ENCODE measurements around the gene SART3. TPM values are rescaled to one million over a fixed set of nuclear protein-coding genes. Genes with fewer than 3 reads are reported as not detected.
"Not testable (repeated sequence)": the region's sequence is repeated elsewhere in the genome, so short reads cannot be mapped to it uniquely, and the experiment has no call there.

The SART3 gene
- polyA plus RNA-seq, 12 donors: 20.0 to 41.8 (median 34.3) TPM; not detected in 1

DNA sequence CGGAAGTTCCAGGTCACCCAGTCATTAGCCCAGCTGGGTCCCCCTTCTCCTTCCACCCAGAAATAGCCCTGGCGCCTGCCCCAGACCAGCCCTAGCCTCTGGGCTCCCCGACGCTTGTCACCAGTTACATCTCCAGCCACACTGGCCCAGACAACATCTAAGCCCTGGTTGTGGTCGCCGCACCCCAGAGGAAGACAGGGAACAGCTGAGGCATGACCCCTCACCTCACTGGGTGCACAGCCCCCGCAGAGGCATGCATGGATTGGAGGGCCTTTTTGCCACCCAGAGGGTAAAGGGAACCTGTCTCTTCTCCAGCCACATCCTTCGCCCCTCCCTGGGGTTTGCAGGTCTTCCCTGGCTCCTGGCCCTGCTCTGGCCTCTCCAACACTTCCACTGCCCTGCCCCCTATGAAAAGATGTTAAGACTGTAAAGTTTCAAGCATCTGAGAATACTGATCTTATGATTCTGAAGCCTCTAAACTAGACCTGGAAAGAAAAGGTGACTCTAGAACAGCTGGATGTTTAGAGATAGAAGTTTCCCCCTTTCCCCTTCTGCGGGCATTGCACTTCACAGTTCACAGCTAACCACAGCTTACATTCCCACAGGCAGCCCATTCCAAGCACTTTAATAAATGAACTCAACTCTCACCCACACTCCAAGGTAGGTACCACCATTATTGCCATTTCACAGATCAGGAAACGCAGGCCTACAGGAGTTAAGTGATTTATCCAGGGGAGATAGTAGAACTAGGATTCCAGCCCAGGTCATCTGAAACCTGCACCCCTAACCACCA is 22.2 kb upstream of the SART3 start:
- no peak for DNase-seq

DNA sequence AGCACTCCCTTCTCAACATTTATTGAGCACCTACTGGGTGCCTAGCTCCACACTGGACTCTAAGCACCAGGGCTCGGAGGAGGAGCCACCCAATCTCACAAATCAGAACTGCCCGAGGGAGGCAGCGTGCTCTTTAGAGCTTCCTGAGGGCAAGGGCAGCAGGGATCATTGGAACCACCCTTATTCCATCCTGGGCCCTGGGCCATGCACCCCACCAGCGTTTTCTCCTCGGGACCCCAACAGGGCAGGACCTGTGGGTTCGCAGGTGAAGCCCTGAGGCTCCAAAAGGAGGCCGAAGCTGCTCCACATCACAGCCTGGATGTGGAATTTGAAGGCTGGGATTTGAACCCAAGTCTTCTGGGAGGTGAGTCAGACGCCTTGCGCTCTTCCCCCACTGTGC is 21.5 kb upstream of the SART3 start:
- no peak for DNase-seq

GRCh38 chr12:108581311-108582227 is 20.6 kb upstream of the SART3 start:
- no peak for DNase-seq

- DNase-seq: no peak
Observed at GRCh38 chr12:108580531-108580930, 19.6 kb upstream of the SART3 start.

- no peak for DNase-seq
Observed at GRCh38 chr12:108578813-108579212, 17.8 kb upstream of the SART3 start.

DNA sequence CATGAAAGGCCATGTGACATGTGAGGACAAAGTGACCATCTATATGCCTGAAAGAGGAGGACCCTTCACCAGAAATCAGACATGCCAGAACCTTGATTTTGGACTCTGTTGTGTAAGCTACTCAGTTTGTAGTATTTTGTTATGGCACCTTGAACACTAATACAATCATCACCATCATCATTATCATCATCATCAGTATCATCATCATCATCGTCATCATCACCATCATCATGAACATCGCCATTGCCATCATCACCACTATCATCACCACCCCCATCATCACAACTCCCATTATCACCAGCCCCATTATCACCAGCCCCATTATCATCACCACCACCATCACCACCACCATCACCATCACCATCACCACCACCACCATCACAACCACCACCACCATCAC is 17.3 kb upstream of the SART3 start:
- no peak for DNase-seq

- no peak for DNase-seq
Observed at GRCh38 chr12:108577458-108577857, 16.5 kb upstream of the SART3 start.

DNA sequence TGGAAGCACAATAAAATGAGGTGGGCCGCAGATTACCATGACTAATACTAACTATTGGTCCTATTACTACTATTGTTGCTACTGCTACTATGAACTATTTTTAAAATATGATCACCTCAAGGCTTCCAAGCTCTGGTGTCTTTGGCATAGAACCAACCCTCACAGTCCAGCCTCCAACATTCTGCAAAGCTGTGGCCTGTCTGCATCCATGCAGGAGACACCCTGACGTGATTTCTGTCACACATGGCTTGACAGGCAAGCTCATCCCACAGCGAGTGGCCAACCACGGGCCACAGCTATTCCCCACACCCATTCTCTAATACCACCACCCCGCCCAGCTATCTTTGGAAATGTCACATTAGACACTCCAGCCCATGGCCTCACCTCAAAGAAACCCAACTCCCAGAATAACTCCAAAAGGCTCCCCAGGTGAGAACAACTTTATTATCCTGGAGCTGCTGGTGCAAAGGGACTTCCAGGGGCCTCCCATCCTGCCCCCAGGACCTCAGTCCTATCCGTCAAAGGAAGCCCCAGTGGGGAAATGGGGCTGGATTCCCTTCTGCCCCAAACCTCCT is 15.8 kb upstream of the SART3 start:
- DNase-seq: no peak

DNA sequence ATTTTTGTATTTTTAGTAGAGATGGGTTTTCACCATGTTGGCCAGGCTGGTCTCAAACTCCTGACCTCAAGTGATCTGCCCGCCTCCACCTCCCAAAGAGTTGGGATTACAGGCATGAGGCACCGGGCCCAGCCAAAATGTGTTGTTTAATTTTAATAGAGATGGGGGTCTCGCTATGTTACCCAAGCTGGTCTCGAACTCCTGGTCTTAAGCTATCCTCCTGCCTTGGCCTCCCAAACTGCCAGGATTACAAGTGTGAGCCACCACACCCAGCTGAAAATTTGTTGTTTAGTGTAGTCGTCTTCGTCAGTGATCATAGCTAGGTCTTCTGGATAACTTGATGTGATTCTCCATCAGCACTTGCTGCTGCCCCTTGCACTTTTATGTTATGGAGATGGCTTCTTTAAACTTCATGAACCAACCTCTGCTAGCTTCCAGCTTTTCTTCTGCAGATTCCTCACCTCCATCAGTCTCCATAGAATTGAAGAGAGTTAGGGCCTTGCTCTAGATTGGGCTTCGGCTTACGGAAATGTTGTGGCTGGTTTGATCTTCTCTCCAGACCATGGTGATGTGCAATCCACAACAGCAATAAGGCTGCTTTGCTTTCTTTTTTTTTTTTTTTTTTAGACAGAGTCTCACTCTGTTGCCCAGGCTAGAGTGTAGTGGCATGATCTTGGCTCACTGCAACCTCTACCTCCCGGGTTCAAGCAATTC is 14.4 kb upstream of the SART3 start:
- no peak for DNase-seq

- DNase-seq: not testable (repeated sequence)
Observed at GRCh38 chr12:108574276-108574675, 13.3 kb upstream of the SART3 start.

- no peak for DNase-seq
Observed at GRCh38 chr12:108573317-108573716, 12.3 kb upstream of the SART3 start.

DNA sequence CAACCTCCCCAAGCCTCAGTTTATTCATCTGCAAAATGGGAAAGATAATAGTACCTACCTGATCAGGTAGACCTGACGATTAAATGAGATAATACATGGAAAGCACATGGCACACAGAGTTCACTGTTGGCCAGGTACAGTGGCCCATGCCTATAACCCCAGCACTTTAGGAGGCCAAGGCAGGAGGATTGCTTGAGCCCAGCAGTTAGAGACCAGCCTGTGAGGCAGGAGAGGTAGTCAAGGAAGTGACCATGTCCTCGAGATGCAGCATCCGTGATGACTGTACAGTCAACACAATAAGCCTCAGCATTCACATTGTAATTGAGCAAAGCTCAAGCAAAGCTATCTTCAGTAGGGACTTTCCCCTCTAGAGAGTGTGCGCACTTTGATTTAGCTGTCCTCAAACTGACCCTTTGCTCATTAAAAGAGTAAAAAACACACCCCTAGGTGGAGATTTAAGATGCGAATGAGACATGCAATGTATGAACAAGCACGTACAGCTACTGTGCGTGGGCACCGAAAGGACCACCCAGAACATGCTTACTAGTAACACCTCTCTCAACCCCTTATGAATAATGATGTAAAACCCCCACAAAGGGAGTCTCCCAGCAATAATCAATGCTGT is 11.3 kb upstream of the SART3 start:
- no peak for DNase-seq

DNA sequence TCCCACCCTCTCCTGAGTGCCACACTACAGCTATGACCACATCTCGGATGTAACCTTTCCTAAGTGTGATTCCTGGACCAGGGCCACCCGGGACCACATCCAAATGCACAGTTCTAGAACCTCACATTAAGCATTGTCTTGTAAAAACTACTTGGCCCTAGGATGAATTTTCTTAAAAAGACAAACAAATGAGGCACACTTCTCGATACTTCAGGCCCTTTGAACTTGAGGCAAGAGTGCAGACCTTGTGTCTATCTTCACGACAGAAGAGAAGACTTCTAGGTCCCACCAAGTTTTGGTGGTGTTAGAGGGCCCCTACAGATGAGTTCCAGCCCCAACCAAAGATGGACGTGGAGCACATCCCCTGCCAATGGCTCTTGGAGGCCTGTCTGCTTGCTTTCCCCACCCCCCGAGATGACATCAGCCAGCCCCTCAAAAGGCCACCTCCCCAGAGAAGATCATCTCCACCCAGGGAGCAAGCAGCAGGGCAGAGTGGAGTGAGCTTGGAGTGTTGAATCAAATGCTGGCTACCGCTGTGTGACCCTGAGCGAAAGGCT is 10.7 kb upstream of the SART3 start:
- no peak for DNase-seq

DNA sequence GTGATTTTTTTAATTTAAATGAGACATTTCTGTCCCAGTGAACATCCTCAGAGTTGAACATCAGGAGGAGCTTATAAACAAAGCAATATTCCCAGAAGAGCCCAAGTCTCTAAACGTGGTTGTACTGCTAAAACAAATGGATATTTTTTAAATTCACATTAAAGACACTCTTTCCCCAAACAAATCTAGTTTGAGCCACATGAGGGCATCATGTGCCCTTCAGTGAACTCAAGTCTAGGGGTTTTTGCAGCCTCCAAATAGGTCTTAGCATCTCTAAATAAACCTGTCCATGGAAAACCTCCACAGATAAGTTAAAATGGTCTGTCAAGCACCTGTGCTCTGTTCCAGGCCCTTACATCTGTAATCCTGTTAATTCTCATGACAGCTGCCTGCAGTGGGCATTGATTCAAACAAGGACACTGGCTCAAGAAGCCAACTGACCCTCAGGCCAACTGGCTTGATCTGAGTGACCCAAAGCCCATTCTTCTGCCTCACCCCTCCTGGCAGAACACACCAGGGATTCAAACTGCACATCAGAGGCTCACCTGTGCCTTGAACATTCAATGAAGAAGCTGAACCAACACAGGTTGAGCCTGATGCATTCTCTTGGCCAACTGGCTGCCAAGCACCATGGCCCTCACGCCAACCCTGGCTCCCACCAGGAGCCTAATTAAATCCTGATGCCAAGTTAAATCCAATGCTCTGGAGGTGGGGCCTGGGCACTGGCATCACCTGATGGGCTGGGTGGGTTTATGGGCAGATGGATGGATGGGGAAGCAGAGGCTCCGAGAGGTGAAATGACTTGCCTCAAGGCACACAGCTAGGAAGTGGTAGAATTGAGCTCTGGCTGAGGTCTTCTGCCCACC is 10.0 kb upstream of the SART3 start:
- DNase-seq: no peak

DNA sequence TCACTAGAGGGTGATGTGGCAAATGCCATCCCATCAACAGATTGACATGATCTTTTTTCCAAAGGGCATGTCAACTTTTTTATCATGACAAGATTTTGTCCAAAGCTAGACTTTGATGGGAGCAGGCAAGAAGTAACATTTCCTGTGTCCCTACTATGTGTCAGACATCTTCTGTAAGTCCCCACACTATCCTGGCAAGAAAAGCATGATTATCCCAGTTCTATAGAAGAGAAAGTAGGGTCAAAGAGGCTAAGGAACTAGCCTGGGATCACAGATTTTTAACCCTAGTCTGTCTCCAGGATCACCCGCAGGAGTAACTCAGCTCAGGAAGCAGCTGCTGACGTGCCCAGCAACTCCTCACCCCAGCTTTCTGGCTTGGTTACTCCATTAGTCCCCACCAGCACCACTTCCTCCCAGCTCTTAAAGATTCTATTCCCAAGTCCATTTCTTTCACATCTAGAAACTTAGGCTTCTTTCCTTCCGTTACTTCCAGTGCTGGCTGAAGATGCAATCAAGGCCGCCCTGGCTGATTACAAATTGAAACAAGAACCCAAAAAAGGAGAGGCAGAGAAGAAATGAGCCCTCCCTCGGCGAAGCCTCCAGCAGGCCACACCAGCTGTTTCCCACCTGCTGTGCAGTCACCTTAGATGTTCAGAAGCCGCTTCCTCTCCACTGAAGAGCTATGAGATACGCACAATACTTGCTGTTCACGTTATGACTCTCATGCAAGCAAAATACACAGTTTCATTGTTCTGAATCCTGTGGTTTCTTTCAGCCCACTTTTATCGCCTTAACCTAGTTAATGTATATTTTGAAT is 7.6 kb upstream of the SART3 start:
- no peak for DNase-seq

- DNase-seq: no peak
Observed at GRCh38 chr12:108567406-108568337, 6.7 kb upstream of the SART3 start.

- DNase-seq: no peak
Observed at GRCh38 chr12:108566452-108566851, 5.5 kb upstream of the SART3 start.

DNA sequence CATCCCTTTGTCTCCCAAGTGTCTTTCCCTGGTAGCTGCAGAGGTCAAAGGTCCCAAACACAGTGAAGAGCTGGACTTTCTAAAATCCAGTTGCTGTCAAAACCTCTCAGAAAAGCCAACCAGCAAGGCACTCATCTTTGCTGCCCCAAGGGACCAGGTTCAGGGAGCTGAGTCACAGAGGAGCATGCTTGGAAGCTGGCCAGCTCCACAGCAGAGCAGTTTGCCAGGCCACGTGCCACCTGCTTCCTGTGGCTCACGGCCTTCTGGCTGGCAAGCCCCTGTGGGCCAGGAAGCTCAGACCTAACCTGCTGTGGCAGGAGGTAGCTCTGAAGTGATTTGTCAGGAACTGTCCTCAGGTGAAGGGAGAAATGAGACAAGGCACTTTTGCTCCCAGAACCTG is 5.0 kb upstream of the SART3 start:
- no peak for DNase-seq
